ENCODE results near the gene PIGT.
A peak's percentile ranks its signal among the peaks of the same experiment; 100 is the strongest.

DNA sequence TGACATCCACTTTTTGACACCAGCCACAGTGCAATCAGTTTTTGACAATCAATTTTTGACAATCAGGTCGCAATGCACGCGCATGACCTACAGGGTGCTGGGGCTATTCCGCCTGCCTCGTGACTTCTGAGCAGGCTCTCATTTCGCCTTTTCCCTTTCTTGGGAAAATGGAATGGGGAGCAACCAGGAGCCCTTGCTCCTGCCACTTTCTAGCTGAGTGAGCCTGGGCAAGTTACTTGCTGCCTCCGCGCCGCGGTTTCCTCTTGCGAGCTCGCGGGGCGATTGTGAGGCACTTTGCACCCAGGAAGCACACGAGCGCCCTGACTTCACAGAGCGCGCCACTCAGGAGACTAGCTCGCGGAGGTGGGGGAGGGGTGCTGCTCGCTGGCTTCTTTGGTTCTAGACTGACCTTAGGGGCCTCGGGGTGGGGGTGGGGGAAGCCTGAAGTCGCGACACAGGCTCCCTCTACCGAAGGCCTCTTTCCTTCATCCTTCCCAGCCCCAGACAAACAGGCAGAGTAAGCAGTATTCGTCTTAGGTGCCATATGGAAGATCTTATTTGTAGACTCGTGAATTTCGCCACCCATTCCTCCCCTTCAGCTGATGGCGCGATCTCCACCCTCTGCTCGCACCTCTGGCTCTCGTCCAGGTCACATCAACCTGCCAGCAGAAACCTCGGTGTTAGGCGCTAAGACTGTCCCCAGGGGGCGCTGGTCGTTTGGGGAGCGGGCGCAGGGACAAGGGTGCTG is 42.4 kb upstream of the PIGT start:
- TF ChIP-seq POLR2A (IDR thresholded peaks at IDR 0.05) (no peak), POLR2AphosphoS5 (IDR thresholded peaks at IDR 0.05; ENCODE audit: insufficient read depth in 1 of 2, low read depth in 1 of 2) (peak; percentile 34 to 67)

All from vagina (tissue), 2 donors.